ENCODE measurements around the gene TOM1.

TOM1 gene

GRCh38 chr22:35299673-35300499 is at the start of gene TOM1:
Gene TOM1 (plus strand): TSS chr22:35299894. CDS start chr22:35299929, 35 bp downstream.
- Histone ChIP-seq H3K27me3 (ENCODE audit: insufficient read depth, low read depth, severe bottlenecking) (no peaks in the 10 kb centered on the region), H3K4me3 (ENCODE audit: low read depth, low read length) (peak within 1 kb of the TSS; percentile 78), H3K9me3 (ENCODE audit: severe bottlenecking) (no peaks in the 10 kb centered on the region), H3K36me3 (peaks cover 12% of the 10 kb centered on the region), H3K27ac (peak within 1 kb of the TSS; percentile 80)
- no peak for TF ChIP-seq CTCF (IDR thresholded peaks at IDR 0.05; ENCODE audit: low read depth, low read length)
- peak; percentile 96 for DNase-seq

GRCh38 chr22:35250156-35250555 is 49.5 kb upstream of the TOM1 start:
- Histone ChIP-seq H3K4me3 (ENCODE audit: low read depth, low read length) (no peak overlapping the region), H3K9me3 (ENCODE audit: severe bottlenecking) (no peaks in the 10 kb centered on the region), H3K27me3 (ENCODE audit: insufficient read depth, low read depth, severe bottlenecking) (no peaks in the 10 kb centered on the region), H3K36me3 (no peaks in the 10 kb centered on the region), H3K27ac (no peak overlapping the region)
- no peak for DNase-seq
- TF ChIP-seq CTCF (IDR thresholded peaks at IDR 0.05; ENCODE audit: low read depth, low read length), result no peak

GRCh38 chr22:35253946-35254345 is 45.7 kb upstream of the TOM1 start:
- TF ChIP-seq CTCF (IDR thresholded peaks at IDR 0.05; ENCODE audit: low read depth, low read length), result no peak
- H3K27ac ChIP-seq, result no peak overlapping the region

GRCh38 chr22:35257002-35257320 is 42.7 kb upstream of the TOM1 start:
- no peak for TF ChIP-seq CTCF (IDR thresholded peaks at IDR 0.05; ENCODE audit: low read depth, low read length)
- no peak for DNase-seq
- H3K27me3 ChIP-seq (ENCODE audit: insufficient read depth, low read depth, severe bottlenecking), result no peaks in the 10 kb centered on the region
- peaks cover 2% of the 10 kb centered on the region for H3K9me3 ChIP-seq (ENCODE audit: severe bottlenecking)
- no peaks in the 10 kb centered on the region; the same call in 1 of the 2 replicates for H3K36me3 ChIP-seq
- peak overlapping the region; percentile 98 for H3K27ac ChIP-seq
- H3K4me3 ChIP-seq (ENCODE audit: low read depth, low read length), result peak overlapping the region; percentile 91

More at GRCh38 chr22:35253946-35254345, 45.7 kb upstream of the TOM1 start:
- Histone ChIP-seq H3K9me3 (ENCODE audit: severe bottlenecking) (peaks cover 2% of the 10 kb centered on the region), H3K27me3 (ENCODE audit: insufficient read depth, low read depth, severe bottlenecking) (no peaks in the 10 kb centered on the region), H3K36me3 (no peaks in the 10 kb centered on the region), H3K4me3 (ENCODE audit: low read depth, low read length) (no peak overlapping the region)
- DNase-seq, result no peak

GRCh38 chr22:35257321-35258190 is 42.1 kb upstream of the TOM1 start, which contains the start of gene HMGXB4:
Gene HMGXB4 (plus strand): TSS chr22:35257493. CDS start chr22:35262391, 4,898 bp downstream.
- H3K9me3 ChIP-seq (ENCODE audit: severe bottlenecking), result peaks cover 2% of the 10 kb centered on the region
- peak; percentile 90 for DNase-seq
- H3K36me3 ChIP-seq, result peaks cover 6% of the 10 kb centered on the region
- peak within 1 kb of the TSS; percentile 98 for H3K27ac ChIP-seq
- H3K27me3 ChIP-seq (ENCODE audit: insufficient read depth, low read depth, severe bottlenecking), result no peaks in the 10 kb centered on the region
- H3K4me3 ChIP-seq (ENCODE audit: low read depth, low read length), result peak within 1 kb of the TSS; percentile 91
- no peak for TF ChIP-seq CTCF (IDR thresholded peaks at IDR 0.05; ENCODE audit: low read depth, low read length)
